Naive thymus-derived CD4-positive, alpha-beta T cell (primary cell): ENCODE measurements around the gene PPP1R36. TPM values are rescaled to one million over a fixed set of nuclear protein-coding genes. Genes with fewer than 3 reads are reported as not detected.

Source experiments
- ATAC-seq: fragments of 150-1000 bp; cut with Tn5 transposase; 2 replicates; pipeline ENCODE4 v1.10.0; 2021; ENCODE audit warnings: mild to moderate bottlenecking, moderate library complexity
- CTCF ChIA-PET: fragments of 350-600 bp; sonication (Branson Sonifier 250); formaldehyde crosslinking; loops from one replicate; lab custom pipeline; 2021; ENCODE audit warnings: antibody characterized with exemption; lab: Charles Lee
- POLR2A ChIA-PET: fragments of 350-600 bp; sonication (Branson Sonifier 250); formaldehyde crosslinking; loops from one replicate; lab custom pipeline; 2021; ENCODE audit warnings: antibody characterized with exemption, inconsistent platforms; lab: Charles Lee
- DNase-seq, 9 donors: peaks; one replicate each; pipeline versions ENCODE4 v3.0.0 to v3.0.0-alpha.2; 2020 to 2022; ENCODE audit warnings: mixed read lengths in 1 of 9
- H3K27ac ChIP-seq: one replicate; pipeline ENCODE4 v1.7.0; 2013; ENCODE audit warnings: mild to moderate bottlenecking, low read depth, low read length, moderate library complexity
- H3K27me3 ChIP-seq, 2 donors: one replicate each; pipeline ENCODE4 v1.7.0; 2013; ENCODE audit warnings: low read length in 2 of 2, mild to moderate bottlenecking in 2 of 2, moderate library complexity in 2 of 2; ENCODE audit not compliant: control insufficient read depth in 2 of 2, insufficient read depth in 2 of 2
- H3K36me3 ChIP-seq, 3 experiments: 1 replicate in 2 of 3; 2 replicates in 1 of 3; pipeline ENCODE4 v1.7.0; 2013; ENCODE audit warnings: low read length in 3 of 3, mild to moderate bottlenecking in 3 of 3, moderate library complexity in 1 of 3; ENCODE audit not compliant: insufficient read depth in 3 of 3, control insufficient read depth in 2 of 3
- H3K4me1 ChIP-seq, 2 donors: one replicate each; pipeline ENCODE4 v1.7.0; 2013; ENCODE audit warnings: low read length in 2 of 2, mild to moderate bottlenecking in 2 of 2, moderate library complexity in 1 of 2; ENCODE audit not compliant: control insufficient read depth in 2 of 2, insufficient read depth in 2 of 2
- H3K4me3 ChIP-seq: 2 replicates; pipeline ENCODE4 v1.7.0; 2013; ENCODE audit warnings: mild to moderate bottlenecking, low read length
- H3K9me3 ChIP-seq, 3 experiments: 1 replicate in 2 of 3; 2 replicates in 1 of 3; pipeline ENCODE4 v1.7.0; 2013; ENCODE audit warnings: low read length in 3 of 3; ENCODE audit not compliant: control insufficient read depth in 2 of 3
- H3K27ac Mint-ChIP-seq, 9 donors: one replicate each; pipeline ENCODE4 v1.8.0; 2020 to 2022; ENCODE audit warnings: mixed read lengths in 9 of 9, mild to moderate bottlenecking in 8 of 9, moderate library complexity in 5 of 9, inconsistent platforms in 2 of 9
- H3K27me3 Mint-ChIP-seq, 5 donors: one replicate each; pipeline ENCODE4 v1.8.0; 2021 to 2022; ENCODE audit warnings: mixed read lengths in 5 of 5, mild to moderate bottlenecking in 1 of 5
- H3K36me3 Mint-ChIP-seq, 5 donors: one replicate each; pipeline ENCODE4 v1.8.0; 2020 to 2022; ENCODE audit warnings: mixed read lengths in 5 of 5, mild to moderate bottlenecking in 3 of 5, inconsistent platforms in 1 of 5
- H3K4me1 Mint-ChIP-seq, 7 donors: one replicate each; pipeline ENCODE4 v1.8.0; 2020 to 2022; ENCODE audit warnings: mixed read lengths in 7 of 7, mild to moderate bottlenecking in 3 of 7, inconsistent platforms in 1 of 7
- H3K4me3 Mint-ChIP-seq, 10 donors: one replicate each; pipeline ENCODE4 v1.8.0; 2020 to 2022; ENCODE audit warnings: mild to moderate bottlenecking in 10 of 10, mixed read lengths in 10 of 10, moderate library complexity in 6 of 10, inconsistent platforms in 2 of 10
- H3K9me3 Mint-ChIP-seq, 11 donors: one replicate each; pipeline ENCODE4 v1.8.0; 2020 to 2022; ENCODE audit warnings: mixed read lengths in 11 of 11, mild to moderate bottlenecking in 4 of 11, inconsistent platforms in 1 of 11, moderate library complexity in 1 of 11
- intact Hi-C, 2 donors: fragments of 100-400 bp; cut with micrococcal nuclease; formaldehyde crosslinking; loops; one replicate each; pipeline ENCODE4 v1.15.1; 2023
- polyA plus RNA-seq, 2 donors: library from polyadenylated mRNA; unstranded; fragments of 300-500 nt; fragmentation: Illumina TruSeq; gene quantifications; one replicate each; pipeline ENCODE4 v1.2.3, GENCODE V29; 2021
- total RNA-seq, 6 experiments: library from RNA in 5 of 6; stranded (reverse) in 5 of 6; gene quantifications; 1 replicate in 5 of 6; 2 replicates in 1 of 6; pipeline ENCODE4 v1.2.3 and lab custom pipeline; 2021 to 2026

The PPP1R36 gene
- total and polyA plus RNA-seq, 7 experiments from 2014 or later: 0.30 to 0.31 TPM; not detected in 5

GRCh38 chr14:64541972-64542835 lies 7.6 kb upstream of the PPP1R36 start:
- peaks cover 0 to 11% (median 0%) of the 10 kb centered on the region in 3 experiments for H3K9me3 ChIP-seq
- CTCF ChIA-PET: interaction anchor here (1.7 kb wide), 1 partner anchor 12 kb away, joined by 6 read pairs; no protein-coding TSS in a partner anchor
- H3K27ac ChIP-seq: no peak overlapping the region
- DNase-seq (peak in 3 of 9 donors; percentile 17 to 32 (median 21)), ATAC-seq (no peak)
- Mint-ChIP-seq H3K27me3 (peaks cover 0 to 58% (median 3%) of the 10 kb centered on the region in 5 donors), H3K4me3 (peak overlapping the region; percentile 54 to 96 (median 92)), H3K27ac (peak overlapping the region; percentile 3 to 88 (median 51)), H3K4me1 (peaks cover 21 to 44% (median 34%) of the 10 kb centered on the region in 7 donors), H3K9me3 (peaks cover 0 to 17% (median 2%) of the 10 kb centered on the region in 11 donors), H3K36me3 (peaks cover 0 to 11% (median 0%) of the 10 kb centered on the region in 5 donors)
- H3K36me3 ChIP-seq: peaks cover 0 to 4% (median 0%) of the 10 kb centered on the region in 3 experiments
- POLR2A ChIA-PET: interaction anchor here (0.6 to 2.0 kb wide), 7 partner anchors 8 to 232 kb away, joined by 3 to 10 read pairs (median 3); partner anchors contain the start of gene PPP1R36
- peak overlapping the region; percentile 50 for H3K4me3 ChIP-seq
- no peaks in the 10 kb centered on the region for H3K27me3 ChIP-seq
- H3K4me1 ChIP-seq: peaks cover 4 to 9% of the 10 kb centered on the region in 2 donors
- intact Hi-C loops: loop anchor here (2.0 to 10.0 kb wide), 7 partner anchors 95 to 1965 kb away; partner anchors contain the start of genes CHURC1 (in 1 of the 2), FNTB (in 1 of the 2), GPHN (in 1 of the 2) and SYNE2 (in 1 of the 2)

- peaks cover 0 to 17% (median 2%) of the 10 kb centered on the region in 11 donors for H3K9me3 Mint-ChIP-seq
- peaks cover 0 to 4% (median 0%) of the 10 kb centered on the region in 3 experiments for H3K36me3 ChIP-seq
- H3K27me3 ChIP-seq: no peaks in the 10 kb centered on the region
- ATAC-seq: no peak
- ChIA-PET CTCF (no interaction called here), POLR2A (interaction anchor here (0.8 to 1.2 kb wide), 4 partner anchors 8 to 39 kb away, joined by 3 to 4 read pairs (median 4); partner anchors contain the start of gene ZBTB1)
- peaks cover 4 to 9% of the 10 kb centered on the region in 2 donors for H3K4me1 ChIP-seq
- peak overlapping the region in 3 of 9 donors; percentile 25 to 68 (median 43) for H3K27ac Mint-ChIP-seq
- peak overlapping the region; percentile 54 to 96 (median 92) for H3K4me3 Mint-ChIP-seq
- intact Hi-C loops: loop anchor here (5.0 to 10.0 kb wide), 5 partner anchors 342 to 1964 kb away; partner anchors contain the start of genes CHURC1 (in 1 of the 2), FNTB (in 1 of the 2), GPHN (in 1 of the 2) and WDR89 (in 1 of the 2)
- H3K27ac ChIP-seq: no peak overlapping the region
- no peak for DNase-seq
- H3K9me3 ChIP-seq: peaks cover 0 to 11% (median 0%) of the 10 kb centered on the region in 3 experiments
- peaks cover 0 to 59% (median 3%) of the 10 kb centered on the region in 5 donors for H3K27me3 Mint-ChIP-seq
- H3K4me3 ChIP-seq: peak overlapping the region; percentile 50
- peaks cover 0 to 11% (median 0%) of the 10 kb centered on the region in 5 donors for H3K36me3 Mint-ChIP-seq
- peaks cover 21 to 44% (median 34%) of the 10 kb centered on the region in 7 donors for H3K4me1 Mint-ChIP-seq
Measured at GRCh38 chr14:64542836-64543201, 6.9 kb upstream of the PPP1R36 start.

GRCh38 chr14:64544607-64545312 lies 5.0 kb upstream of the PPP1R36 start:
- intact Hi-C loops: loop anchor here (5.0 to 10.0 kb wide), 5 partner anchors 340 to 1963 kb away; partner anchors contain the start of genes CHURC1 (in 1 of the 2), FNTB (in 1 of the 2), GPHN (in 1 of the 2) and WDR89 (in 1 of the 2)
- Histone ChIP-seq H3K27ac (no peak overlapping the region), H3K4me3 (no peak overlapping the region), H3K36me3 (peaks cover 0 to 4% (median 0%) of the 10 kb centered on the region in 3 experiments), H3K9me3 (peaks cover 0 to 11% (median 0%) of the 10 kb centered on the region in 3 experiments), H3K4me1 (peaks cover 0 to 13% of the 10 kb centered on the region in 2 donors), H3K27me3 (no peaks in the 10 kb centered on the region)
- ChIA-PET POLR2A (no interaction called here), CTCF (no interaction called here)
- Mint-ChIP-seq H3K27ac (peak overlapping the region in 1 of 9 donors; percentile 21), H3K4me3 (no peak overlapping the region), H3K27me3 (peaks cover 0 to 71% (median 0%) of the 10 kb centered on the region in 5 donors), H3K9me3 (peaks cover 0 to 14% (median 2%) of the 10 kb centered on the region in 11 donors), H3K4me1 (peaks cover 19 to 43% (median 37%) of the 10 kb centered on the region in 7 donors), H3K36me3 (peaks cover 0 to 15% (median 0%) of the 10 kb centered on the region in 5 donors)
- DNase-seq: no peak
- ATAC-seq: no peak

- no peak overlapping the region for H3K4me3 ChIP-seq
- no peaks in the 10 kb centered on the region for H3K36me3 ChIP-seq
- Mint-ChIP-seq H3K27me3 (peaks cover 0 to 70% (median 5%) of the 10 kb centered on the region in 5 donors), H3K27ac (peak overlapping the region in 1 of 9 donors; percentile 44), H3K4me3 (peak overlapping the region; percentile 6 to 84 (median 67)), H3K36me3 (peaks cover 0 to 5% (median 0%) of the 10 kb centered on the region in 5 donors), H3K9me3 (no peaks in the 10 kb centered on the region), H3K4me1 (peaks cover 9 to 21% (median 15%) of the 10 kb centered on the region in 7 donors)
- intact Hi-C loops: loop anchor here (1.0 to 10.0 kb wide), 2 partner anchors 9 to 336 kb away; partner anchors contain the start of gene HSPA2 (in 1 of the 2)
- H3K9me3 ChIP-seq: no peaks in the 10 kb centered on the region
- CTCF ChIA-PET: no interaction called here
- H3K4me1 ChIP-seq: peaks cover 0 to 13% of the 10 kb centered on the region in 2 donors
- ATAC-seq (no peak), DNase-seq (no peak)
- POLR2A ChIA-PET: interaction anchor here (1.3 to 2.5 kb wide), 2 partner anchors 8 to 44 kb away, joined by 4 to 10 read pairs; partner anchors contain the start of gene HSPA2
- H3K27ac ChIP-seq: no peak overlapping the region
- H3K27me3 ChIP-seq: no peaks in the 10 kb centered on the region
Measured at GRCh38 chr14:64549016-64549415, 745 bp upstream of the PPP1R36 start.

- no peak for ATAC-seq
- Mint-ChIP-seq H3K9me3 (no peaks in the 10 kb centered on the region), H3K4me1 (peaks cover 9 to 20% (median 15%) of the 10 kb centered on the region in 7 donors), H3K27me3 (peaks cover 0 to 70% (median 5%) of the 10 kb centered on the region in 5 donors), H3K4me3 (peak overlapping the region; percentile 67 to 89 (median 82)), H3K36me3 (peaks cover 0 to 5% (median 0%) of the 10 kb centered on the region in 5 donors), H3K27ac (peak overlapping the region in 5 of 9 donors; percentile 44 to 89 (median 67))
- Histone ChIP-seq H3K27me3 (no peaks in the 10 kb centered on the region), H3K36me3 (no peaks in the 10 kb centered on the region), H3K4me3 (no peak overlapping the region), H3K4me1 (peaks cover 0 to 13% of the 10 kb centered on the region in 2 donors), H3K9me3 (no peaks in the 10 kb centered on the region), H3K27ac (no peak overlapping the region)
- ChIA-PET POLR2A (interaction anchor here (1.3 to 2.5 kb wide), 2 partner anchors 8 to 10 kb away, joined by 4 to 10 read pairs; partner anchors contain the start of gene HSPA2), CTCF (interaction anchor here (0.8 kb wide), 1 partner anchor 245 kb away, joined by 3 read pairs; no protein-coding TSS in a partner anchor)
- intact Hi-C loops: no loop called here
- no peak for DNase-seq
Measured at GRCh38 chr14:64550621-64551333, 1.0 kb downstream of the PPP1R36 start.
